Cardiac ventricle fibroblast (primary cell): ENCODE measurements around the gene HRAS. TPM values are rescaled to one million over a fixed set of nuclear protein-coding genes. Genes with fewer than 3 reads are reported as not detected.

Source experiments
- total RNA-seq: library from RNA; depleted of rRNA; stranded (reverse); fragments of >200 nt; gene quantifications from 2 replicates; pipeline ENCODE4 v1.2.3, GENCODE V29; 2015

Gene HRAS
- total RNA-seq: 20.8 and 27.0 TPM in 2 replicates

GRCh38 chr11:535519-536454, at the start of gene HRAS:
TSS of gene HRAS (minus strand) at chr11:535576.

GRCh38 chr11:575996-576768, 40.8 kb upstream of the HRAS start, which contains the start of gene PHRF1:
TSS of gene PHRF1 (plus strand) at chr11:576470. CDS start at chr11:581513, 5,043 bp downstream.

GRCh38 chr11:560305-561147, 25.1 kb upstream of the HRAS start, which contains the start of the genes LMNTD2 and RASSF7:
TSS of gene LMNTD2 (minus strand) at chr11:560738. CDS start at chr11:560716, 22 bp downstream.
TSS of gene RASSF7 (plus strand) at chr11:560970. CDS start at chr11:561769, 799 bp downstream.

GRCh38 chr11:536841-537621, 1.7 kb upstream of the HRAS start, which contains the start of gene LRRC56:
TSS of gene LRRC56 (plus strand) at chr11:537527. CDS start at chr11:540685, 3,158 bp downstream.

GRCh38 chr11:506995-507726, 28.2 kb downstream of the HRAS start, which contains the start of gene RNH1:
TSS of gene RNH1 (minus strand) at chr11:507242. CDS start at chr11:502162, 5,080 bp downstream.

Other genes starting within 250 kb of the HRAS start
- gene PGGHG, start 246.4 kb downstream of the HRAS start, total RNA-seq: 7.7 and 11.5 TPM in 2 replicates
- not detected in 2 replicates for gene IFITM5, start 236.1 kb downstream of the HRAS start, total RNA-seq
- gene IFITM2, start 227.8 kb downstream of the HRAS start, total RNA-seq: 427 and 562 TPM in 2 replicates
- gene IFITM1, start 221.5 kb downstream of the HRAS start, total RNA-seq: 393 and 397 TPM in 2 replicates
- 564 and 629 TPM in 2 replicates for gene IFITM3, start 214.7 kb downstream of the HRAS start, total RNA-seq
- gene B4GALNT4, start 166.1 kb downstream of the HRAS start, total RNA-seq: 5.1 and 8.8 TPM in 2 replicates
- 0.68 and 3.5 TPM in 2 replicates for gene PKP3, start 141.4 kb downstream of the HRAS start, total RNA-seq
- 28.3 and 39.8 TPM in 2 replicates for gene SIGIRR, start 120.6 kb downstream of the HRAS start, total RNA-seq
- not detected in 2 replicates for gene ANO9, start 93.6 kb downstream of the HRAS start, total RNA-seq
- 31.2 and 50.2 TPM in 2 replicates for gene PTDSS2, start 85.3 kb downstream of the HRAS start, total RNA-seq
- 338 and 400 TPM in 2 replicates for gene RNH1, start 28.3 kb downstream of the HRAS start, total RNA-seq
- 0.49 and 0.75 TPM in 2 replicates for gene LRRC56, start 2.0 kb upstream of the HRAS start, total RNA-seq
- 0.44 and 1.7 TPM in 2 replicates for gene LMNTD2, start 25.2 kb upstream of the HRAS start, total RNA-seq
- 1.8 and 5.1 TPM in 2 replicates for gene RASSF7, start 25.4 kb upstream of the HRAS start, total RNA-seq
- gene PHRF1, start 40.9 kb upstream of the HRAS start, total RNA-seq: 18.3 and 22.4 TPM in 2 replicates
- 11.3 and 14.7 TPM in 2 replicates for gene IRF7, start 80.4 kb upstream of the HRAS start, total RNA-seq
- not detected in 2 replicates for gene CDHR5, start 89.4 kb upstream of the HRAS start, total RNA-seq
- not detected in 2 replicates for gene SCT, start 91.6 kb upstream of the HRAS start, total RNA-seq
- gene DRD4, start 101.7 kb upstream of the HRAS start, total RNA-seq: not detected in 2 replicates
- 20.6 and 23.9 TPM in 2 replicates for gene DEAF1, start 159.6 kb upstream of the HRAS start, total RNA-seq
- 20.3 and 34.6 TPM in 2 replicates for gene TMEM80, start 160.2 kb upstream of the HRAS start, total RNA-seq
- 11.7 and 15.0 TPM in 2 replicates for gene EPS8L2, start 170.7 kb upstream of the HRAS start, total RNA-seq
- gene TALDO1, start 211.9 kb upstream of the HRAS start, total RNA-seq: 184 and 216 TPM in 2 replicates
- 15.9 and 16.6 TPM in 2 replicates for gene GATD1, start 241.9 kb upstream of the HRAS start, total RNA-seq